HCT116 (cell line): ENCODE measurements around the gene RPS10. TPM values are rescaled to one million over a fixed set of nuclear protein-coding genes. Genes with fewer than 3 reads are reported as not detected.

Source experiments
- ATAC-seq: fragments of 200-7000 bp; cut with Tn5 transposase; 2 replicates; pipeline ENCODE4 v1.9.1; 2020; ENCODE audit warnings: mild to moderate bottlenecking, moderate library complexity
- BruUV-seq: library from RNA; stranded (reverse); fragments of 400-500 nt; replicated peaks from 2 replicates; lab custom pipeline; 2021; lab: Mats Ljungman, UMichigan
- CTCF ChIA-PET: fragments of 300-600 bp; sonication (Branson Sonifier 250); formaldehyde crosslinking; loops from one replicate; lab custom pipeline; 2021; ENCODE audit warnings: antibody characterized with exemption; lab: Charles Lee
- POLR2A ChIA-PET: fragments of 300-600, 350-600 bp; sonication (Branson Sonifier 250); formaldehyde crosslinking; loops from one replicate; lab custom pipeline; 2021; ENCODE audit warnings: antibody characterized with exemption; lab: Charles Lee
- RAD21 ChIA-PET, 2 experiments: fragments of 300-600 bp; sonication (Branson Sonifier 250); formaldehyde crosslinking; loops; one replicate each; lab custom pipeline; 2023; ENCODE audit warnings: low total read pairs in 2 of 2; ENCODE audit not compliant: uncharacterized antibody in 2 of 2, unreplicated experiment in 2 of 2, low non-redundant PET in 1 of 2; lab: Charles Lee
- DNase-seq: peaks from one replicate; pipeline ENCODE4 v3.0.0-alpha.2; 2010; ENCODE audit warnings: low read depth, low spot score
- H2AFZ ChIP-seq: fragments of 200-600 bp; shearing (Covaris generic), sonication (generic); 2 replicates; pipeline ENCODE4 v1.6.1; 2017; ENCODE audit warnings: low read depth, mixed run types, mixed read lengths, antibody characterized with exemption, low read length; ENCODE audit not compliant: poor library complexity, severe bottlenecking
- H3K27ac ChIP-seq: 2 replicates; pipeline ENCODE4 v1.5.1; 2012; ENCODE audit warnings: low read depth, low read length
- H3K27me3 ChIP-seq: fragments of 200-600 bp; sonication (generic); 2 replicates; pipeline ENCODE4 v1.6.1; 2016; ENCODE audit warnings: mixed run types, low read length, mixed read lengths; ENCODE audit not compliant: insufficient read depth
- H3K36me3 ChIP-seq, 2 experiments: fragments of 200-500 bp in 1 of 2; fragments of 200-600 bp in 1 of 2; sonication (Bioruptor generic) in 1 of 2; sonication (generic) in 1 of 2; 2 replicates each; pipeline versions ENCODE4 v1.5.1 to v1.6.1; 2014 to 2016; ENCODE audit warnings: low read length in 2 of 2, inconsistent platforms in 1 of 2, mixed read lengths in 1 of 2, mixed run types in 1 of 2; ENCODE audit not compliant: insufficient read depth in 2 of 2, control insufficient read depth in 1 of 2
- H3K4me1 ChIP-seq, 2 experiments: fragments of 200-600 bp in 1 of 2; sonication (generic) in 1 of 2; 2 replicates each; pipeline versions ENCODE4 v1.5.1 to v1.6.1; 2012 to 2017; ENCODE audit warnings: low read length in 2 of 2, inconsistent platforms in 1 of 2, mild to moderate bottlenecking in 1 of 2, mixed read lengths in 1 of 2, mixed run types in 1 of 2, moderate library complexity in 1 of 2; ENCODE audit not compliant: insufficient read depth in 2 of 2, control insufficient read depth in 1 of 2
- H3K4me2 ChIP-seq: fragments of 200-600 bp; sonication (generic); 2 replicates; pipeline ENCODE4 v1.6.1; 2017; ENCODE audit warnings: mixed run types, low read length, mixed read lengths
- H3K4me3 ChIP-seq, 2 experiments: fragments of 200-600 bp in 1 of 2; sonication (generic) in 1 of 2; replicated peaks in 1 of 2; 2 replicates each; pipeline ENCODE4 v1.5.1; 2011 to 2016; ENCODE audit warnings: low read length in 2 of 2, control low read depth in 1 of 2, low read depth in 1 of 2, mild to moderate bottlenecking in 1 of 2, mixed read lengths in 1 of 2, mixed run types in 1 of 2
- H3K79me2 ChIP-seq: fragments of 200-600 bp; sonication (generic); 2 replicates; pipeline ENCODE4 v1.6.1; 2017; ENCODE audit warnings: mild to moderate bottlenecking, mixed run types, low read length, moderate library complexity, mixed read lengths; ENCODE audit not compliant: insufficient read depth
- H3K9ac ChIP-seq: fragments of 200-600 bp; sonication (generic); 2 replicates; pipeline ENCODE4 v1.6.1; 2016; ENCODE audit warnings: low read length, mixed read lengths
- H3K9me2 ChIP-seq: fragments of 200-600 bp; sonication (generic), shearing (Covaris generic); 2 replicates; pipeline ENCODE4 v1.6.1; 2017; ENCODE audit warnings: mixed run types, mild to moderate bottlenecking, moderate library complexity; ENCODE audit not compliant: insufficient read depth
- H3K9me3 ChIP-seq, 2 experiments: fragments of 200-500 bp in 1 of 2; fragments of 200-600 bp in 1 of 2; sonication (Bioruptor generic) in 1 of 2; sonication (generic) in 1 of 2; 2 replicates each; pipeline ENCODE4 v1.6.1; 2014 to 2017; ENCODE audit warnings: low read length in 2 of 2, mixed read lengths in 2 of 2, inconsistent platforms in 1 of 2, low read depth in 1 of 2, mild to moderate bottlenecking in 1 of 2, mixed run types in 1 of 2, moderate library complexity in 1 of 2; ENCODE audit not compliant: control insufficient read depth in 1 of 2, insufficient read depth in 1 of 2
- H4K20me1 ChIP-seq: fragments of 200-600 bp; sonication (generic), shearing (Covaris generic); 2 replicates; pipeline ENCODE4 v1.6.1; 2017; ENCODE audit warnings: mixed run types, mild to moderate bottlenecking, moderate library complexity; ENCODE audit not compliant: insufficient read depth
- POLR2AphosphoS5 ChIP-seq: IDR thresholded peaks from 2 replicates; pipeline ENCODE4 v1.6.1; 2011; ENCODE audit warnings: mild to moderate bottlenecking, low read depth, low read length, moderate library complexity
- ZBTB33 ChIP-seq: IDR thresholded peaks from 2 replicates; pipeline ENCODE4 v1.6.1; 2011; ENCODE audit warnings: mild to moderate bottlenecking, low read length, moderate library complexity; ENCODE audit not compliant: insufficient replicate concordance; ENCODE audit errors: extremely low read depth
- intact Hi-C: fragments of 100-400 bp; cut with micrococcal nuclease; formaldehyde crosslinking; loops from 2 replicates; pipeline ENCODE4 v1.10.0; 2022
- total RNA-seq: library from RNA; stranded (reverse); gene quantifications from one replicate; pipeline ENCODE4 v1.2.1, GENCODE V29; 2021; ENCODE audit not compliant: unreplicated experiment

Gene RPS10
- total RNA-seq, 1 experiment from 2014 or later = 1,863 TPM

GRCh38 chr6:34416877-34417371, 8.9 kb downstream of the RPS10 start:
- Histone ChIP-seq H3K4me3 (no peak overlapping the region), H2AFZ (no peak overlapping the region), H4K20me1 (peaks cover 18% of the 10 kb centered on the region; the same call in 1 of the 2 replicates), H3K27me3 (no peaks in the 10 kb centered on the region), H3K4me1 (peaks cover 0 to 26% of the 10 kb centered on the region in 2 experiments; a peak in 2 of 4 replicates), H3K9me2 (no peaks in the 10 kb centered on the region), H3K4me2 (no peak overlapping the region), H3K9ac (no peak overlapping the region), H3K79me2 (peaks cover 38% of the 10 kb centered on the region), H3K9me3 (no peaks in the 10 kb centered on the region), H3K36me3 (peaks cover 32 to 50% of the 10 kb centered on the region in 2 experiments), H3K27ac (no peak overlapping the region)
- ChIA-PET POLR2A (interaction anchor here (0.9 to 4.7 kb wide), 3 partner anchors 9 to 254 kb away, joined by 3 to 38 read pairs (median 20); partner anchors contain the start of genes RPS10 and SMIM29), CTCF (interaction anchor here (1.0 to 4.4 kb wide), 4 partner anchors 9 to 254 kb away, joined by 3 to 69 read pairs (median 16); partner anchors contain the start of gene SMIM29), RAD21 (interaction anchor here in 1 of 2 experiments (1.0 kb wide), 1 partner anchor 193 kb away, joined by 3 read pairs; no protein-coding TSS in a partner anchor)
- ATAC-seq (peak; percentile 10; the same call in 1 of the 2 replicates), DNase-seq (no peak)
- BruUV-seq = no TSS peak
- TF ChIP-seq POLR2AphosphoS5 (peak; percentile 36; the same call in 1 of the 2 replicates), ZBTB33 (no peak)
- intact Hi-C loops = no loop called here
